PFSK-1 (cell line): ENCODE data around the gene AGRN.

Experiments used
- TAF1 ChIP-seq: IDR thresholded peaks from 2 replicates; pipeline ENCODE4 v1.6.1; 2012; ENCODE audit warnings: low read length, control low read depth, borderline replicate concordance; ENCODE audit not compliant: insufficient read depth
- TF ChIP-seq, protein P1 (sequence below), 2 experiments: IDR thresholded peaks; 2 replicates each; pipeline versions ENCODE4 v1.6.1 to v1.8.0; 2011 to 2012; ENCODE audit warnings: low read depth in 2 of 2, low read length in 2 of 2, control low read depth in 1 of 2, inconsistent platforms in 1 of 2, mild to moderate bottlenecking in 1 of 2, moderate library complexity in 1 of 2; ENCODE audit not compliant: insufficient read depth in 1 of 2

DNA sequence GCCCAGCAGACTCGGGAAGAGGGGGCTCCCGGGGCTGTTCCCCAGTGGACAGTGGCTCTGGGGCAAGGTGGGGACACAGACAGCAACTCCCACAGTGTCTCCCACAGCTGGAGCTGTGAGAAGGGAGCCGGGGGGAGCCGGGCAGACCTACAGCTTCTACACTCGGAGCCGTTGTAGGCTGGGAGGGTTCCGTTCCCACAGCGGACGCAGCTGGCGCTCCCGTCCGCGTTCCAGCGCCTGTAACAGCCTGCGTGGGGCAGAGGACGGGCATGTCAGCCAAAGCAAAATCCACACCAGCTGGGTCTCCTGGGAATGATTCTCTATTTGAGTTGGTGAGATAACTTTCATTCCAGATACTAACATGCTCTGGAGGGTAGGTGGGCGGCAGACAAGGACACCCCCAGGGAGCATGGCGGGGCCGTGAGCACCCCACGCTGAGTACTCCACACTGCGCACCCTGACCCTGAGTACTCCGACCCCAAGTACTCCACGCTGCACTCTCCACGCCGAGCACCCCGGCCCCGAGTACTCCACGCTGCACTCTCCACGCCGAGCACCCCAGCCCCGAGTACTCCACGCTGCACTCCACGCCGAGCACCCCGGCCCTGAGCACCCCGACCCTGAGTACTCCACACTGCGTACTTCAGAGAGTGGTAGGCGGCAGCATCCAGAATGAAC is 67.6 kb downstream of the AGRN start:
- TF ChIP-seq, protein P1, sequence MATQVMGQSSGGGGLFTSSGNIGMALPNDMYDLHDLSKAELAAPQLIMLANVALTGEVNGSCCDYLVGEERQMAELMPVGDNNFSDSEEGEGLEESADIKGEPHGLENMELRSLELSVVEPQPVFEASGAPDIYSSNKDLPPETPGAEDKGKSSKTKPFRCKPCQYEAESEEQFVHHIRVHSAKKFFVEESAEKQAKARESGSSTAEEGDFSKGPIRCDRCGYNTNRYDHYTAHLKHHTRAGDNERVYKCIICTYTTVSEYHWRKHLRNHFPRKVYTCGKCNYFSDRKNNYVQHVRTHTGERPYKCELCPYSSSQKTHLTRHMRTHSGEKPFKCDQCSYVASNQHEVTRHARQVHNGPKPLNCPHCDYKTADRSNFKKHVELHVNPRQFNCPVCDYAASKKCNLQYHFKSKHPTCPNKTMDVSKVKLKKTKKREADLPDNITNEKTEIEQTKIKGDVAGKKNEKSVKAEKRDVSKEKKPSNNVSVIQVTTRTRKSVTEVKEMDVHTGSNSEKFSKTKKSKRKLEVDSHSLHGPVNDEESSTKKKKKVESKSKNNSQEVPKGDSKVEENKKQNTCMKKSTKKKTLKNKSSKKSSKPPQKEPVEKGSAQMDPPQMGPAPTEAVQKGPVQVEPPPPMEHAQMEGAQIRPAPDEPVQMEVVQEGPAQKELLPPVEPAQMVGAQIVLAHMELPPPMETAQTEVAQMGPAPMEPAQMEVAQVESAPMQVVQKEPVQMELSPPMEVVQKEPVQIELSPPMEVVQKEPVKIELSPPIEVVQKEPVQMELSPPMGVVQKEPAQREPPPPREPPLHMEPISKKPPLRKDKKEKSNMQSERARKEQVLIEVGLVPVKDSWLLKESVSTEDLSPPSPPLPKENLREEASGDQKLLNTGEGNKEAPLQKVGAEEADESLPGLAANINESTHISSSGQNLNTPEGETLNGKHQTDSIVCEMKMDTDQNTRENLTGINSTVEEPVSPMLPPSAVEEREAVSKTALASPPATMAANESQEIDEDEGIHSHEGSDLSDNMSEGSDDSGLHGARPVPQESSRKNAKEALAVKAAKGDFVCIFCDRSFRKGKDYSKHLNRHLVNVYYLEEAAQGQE (IDR thresholded peaks at IDR 0.05; ENCODE audit: insufficient read depth in 1 of 2, low read depth in 2 of 2, low read length in 2 of 2), result no peak
- no peak for TF ChIP-seq TAF1
